ENCODE results near the gene PDCD6IP. TPM values are rescaled to one million over a fixed set of nuclear protein-coding genes. Genes with fewer than 3 reads are reported as not detected.

PDCD6IP gene
- total and polyA plus RNA-seq, 2 of the 13 experiments (the other 11 are each of a cell fraction or from before 2014, with no cell fraction given): 62.5 to 85.6 TPM

DNA sequence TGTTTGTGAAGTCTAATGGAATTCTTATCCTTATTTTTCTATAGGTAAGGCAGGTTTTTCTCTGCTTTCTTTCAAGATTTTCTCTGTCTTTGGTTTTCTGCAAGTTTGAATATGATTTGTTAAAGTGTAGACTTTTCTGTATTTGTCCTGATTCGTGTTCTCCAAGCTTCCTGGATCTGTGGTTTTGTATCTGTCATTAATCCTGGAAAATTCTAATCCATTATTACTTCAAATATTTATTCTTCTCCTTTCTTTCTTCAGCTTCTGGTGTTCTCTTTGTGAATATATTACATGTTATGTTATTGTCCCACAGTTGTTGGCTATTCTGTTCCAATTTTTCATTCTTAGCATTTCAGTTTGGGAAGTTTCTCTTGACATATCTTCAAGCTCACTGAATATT is 76.4 kb downstream of the PDCD6IP start (continued):
- TF ChIP-seq ZHX1 (CRISPR knock-in tag; IDR thresholded peaks at IDR 0.05; ENCODE audit: low read depth) (no peak), SOX5 (CRISPR knock-in tag; IDR thresholded peaks at IDR 0.05; ENCODE audit: borderline replicate concordance) (no peak), ZNF574 (CRISPR knock-in tag; IDR thresholded peaks at IDR 0.05) (no peak), ZNF207 (IDR thresholded peaks at IDR 0.05; ENCODE audit: borderline replicate concordance) (no peak), ZFYVE20 (CRISPR knock-in tag; IDR thresholded peaks at IDR 0.05; ENCODE audit: borderline replicate concordance, low read depth) (no peak)
- TF ChIP-seq, protein P1, sequence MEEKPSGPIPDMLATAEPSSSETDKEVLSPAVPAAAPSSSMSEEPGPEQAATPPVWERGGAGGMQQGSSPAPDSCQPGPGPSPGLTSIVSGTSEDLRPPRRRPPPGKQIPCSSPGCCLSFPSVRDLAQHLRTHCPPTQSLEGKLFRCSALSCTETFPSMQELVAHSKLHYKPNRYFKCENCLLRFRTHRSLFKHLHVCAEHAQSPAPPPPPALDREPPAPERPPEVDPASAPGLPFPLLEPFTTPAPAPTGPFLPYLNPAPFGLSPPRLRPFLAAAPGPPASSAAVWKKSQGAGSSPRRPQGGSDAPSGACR (CRISPR knock-in tag; IDR thresholded peaks at IDR 0.05): no peak
- TF ChIP-seq, protein P2, sequence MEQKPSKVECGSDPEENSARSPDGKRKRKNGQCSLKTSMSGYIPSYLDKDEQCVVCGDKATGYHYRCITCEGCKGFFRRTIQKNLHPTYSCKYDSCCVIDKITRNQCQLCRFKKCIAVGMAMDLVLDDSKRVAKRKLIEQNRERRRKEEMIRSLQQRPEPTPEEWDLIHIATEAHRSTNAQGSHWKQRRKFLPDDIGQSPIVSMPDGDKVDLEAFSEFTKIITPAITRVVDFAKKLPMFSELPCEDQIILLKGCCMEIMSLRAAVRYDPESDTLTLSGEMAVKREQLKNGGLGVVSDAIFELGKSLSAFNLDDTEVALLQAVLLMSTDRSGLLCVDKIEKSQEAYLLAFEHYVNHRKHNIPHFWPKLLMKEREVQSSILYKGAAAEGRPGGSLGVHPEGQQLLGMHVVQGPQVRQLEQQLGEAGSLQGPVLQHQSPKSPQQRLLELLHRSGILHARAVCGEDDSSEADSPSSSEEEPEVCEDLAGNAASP (CRISPR knock-in tag; IDR thresholded peaks at IDR 0.05; ENCODE audit: borderline replicate concordance): no peak
